ENCODE results near the gene GPR33.

- TF ChIP-seq CTCF (IDR thresholded peaks at IDR 0.05) (no peak), EP300 (IDR thresholded peaks at IDR 0.05) (no peak), POLR2AphosphoS5 (IDR thresholded peaks at IDR 0.05) (no peak), POLR2A (IDR thresholded peaks at IDR 0.05) (no peak)
Measured at GRCh38 chr14:31477248-31477647, 10.6 kb downstream of the GPR33 start.
